ENCODE data around the gene CACNG8.

The CACNG8 gene

DNA sequence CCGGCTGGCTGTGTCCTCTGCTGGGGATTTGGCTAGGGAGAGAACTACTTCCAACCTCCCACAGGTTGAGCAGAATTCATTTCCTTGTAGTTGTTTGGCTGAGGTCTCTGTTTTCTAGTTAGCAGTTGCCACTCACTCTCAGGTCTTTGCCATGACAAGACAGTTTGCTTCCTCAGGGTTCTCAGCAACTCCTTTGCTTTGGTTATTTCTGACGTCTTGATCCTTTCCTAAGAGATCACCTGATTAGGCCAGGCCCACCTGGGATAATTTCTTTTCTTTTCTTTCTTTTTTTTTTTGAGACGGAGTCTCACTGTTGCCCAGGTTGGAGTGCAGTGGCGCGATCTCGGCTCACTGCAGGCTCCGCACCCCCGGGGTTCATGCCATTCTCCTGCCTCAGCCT is 9.4 kb upstream of the CACNG8 start:
- TF ChIP-seq, protein P1, sequence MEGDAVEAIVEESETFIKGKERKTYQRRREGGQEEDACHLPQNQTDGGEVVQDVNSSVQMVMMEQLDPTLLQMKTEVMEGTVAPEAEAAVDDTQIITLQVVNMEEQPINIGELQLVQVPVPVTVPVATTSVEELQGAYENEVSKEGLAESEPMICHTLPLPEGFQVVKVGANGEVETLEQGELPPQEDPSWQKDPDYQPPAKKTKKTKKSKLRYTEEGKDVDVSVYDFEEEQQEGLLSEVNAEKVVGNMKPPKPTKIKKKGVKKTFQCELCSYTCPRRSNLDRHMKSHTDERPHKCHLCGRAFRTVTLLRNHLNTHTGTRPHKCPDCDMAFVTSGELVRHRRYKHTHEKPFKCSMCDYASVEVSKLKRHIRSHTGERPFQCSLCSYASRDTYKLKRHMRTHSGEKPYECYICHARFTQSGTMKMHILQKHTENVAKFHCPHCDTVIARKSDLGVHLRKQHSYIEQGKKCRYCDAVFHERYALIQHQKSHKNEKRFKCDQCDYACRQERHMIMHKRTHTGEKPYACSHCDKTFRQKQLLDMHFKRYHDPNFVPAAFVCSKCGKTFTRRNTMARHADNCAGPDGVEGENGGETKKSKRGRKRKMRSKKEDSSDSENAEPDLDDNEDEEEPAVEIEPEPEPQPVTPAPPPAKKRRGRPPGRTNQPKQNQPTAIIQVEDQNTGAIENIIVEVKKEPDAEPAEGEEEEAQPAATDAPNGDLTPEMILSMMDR (conservative IDR thresholded peaks at IDR 0.05; ENCODE audit: low read length): no peak
- DNase-seq (ENCODE audit: low read depth): no peak
- no peak overlapping the region for H3K4me3 ChIP-seq (ENCODE audit: low read length)

DNA sequence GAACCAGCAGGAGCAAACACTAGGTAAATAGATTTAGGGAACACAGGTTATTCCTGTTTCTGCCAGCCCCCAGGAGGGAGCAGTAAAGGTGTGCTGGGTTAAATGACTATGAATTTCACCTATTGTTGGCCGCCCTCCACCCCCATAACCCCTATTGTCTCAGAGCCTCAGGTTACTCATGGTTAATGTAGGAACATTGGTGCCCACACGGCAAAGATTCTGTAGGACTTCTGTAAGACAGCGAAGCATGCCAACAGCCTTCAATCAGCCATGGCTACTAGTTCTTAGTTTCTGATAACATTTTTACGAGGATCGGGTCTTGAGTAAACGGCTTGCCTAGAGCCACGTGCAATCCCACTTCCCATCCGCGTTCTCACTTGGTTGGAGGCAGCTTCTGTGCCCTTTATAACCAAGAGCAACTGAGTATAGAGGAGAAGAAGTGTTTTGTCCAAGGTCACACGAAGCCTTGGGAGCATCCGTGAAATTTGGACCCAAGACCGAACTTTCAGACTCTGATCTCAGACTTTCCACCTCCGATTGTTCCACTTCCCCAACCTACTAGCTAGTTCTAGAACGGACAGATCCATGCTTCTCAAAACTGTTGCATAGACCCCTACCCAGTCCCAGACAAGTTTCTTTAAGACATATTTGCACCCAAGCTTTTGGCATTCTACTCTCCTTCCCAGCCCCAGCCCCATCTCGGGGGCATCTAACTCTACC is 5.1 kb upstream of the CACNG8 start:
- no peak for DNase-seq (ENCODE audit: low read depth)
- TF ChIP-seq, protein P1 (conservative IDR thresholded peaks at IDR 0.05; ENCODE audit: low read length): no peak
- H3K4me3 ChIP-seq (ENCODE audit: low read length): no peak overlapping the region

DNA sequence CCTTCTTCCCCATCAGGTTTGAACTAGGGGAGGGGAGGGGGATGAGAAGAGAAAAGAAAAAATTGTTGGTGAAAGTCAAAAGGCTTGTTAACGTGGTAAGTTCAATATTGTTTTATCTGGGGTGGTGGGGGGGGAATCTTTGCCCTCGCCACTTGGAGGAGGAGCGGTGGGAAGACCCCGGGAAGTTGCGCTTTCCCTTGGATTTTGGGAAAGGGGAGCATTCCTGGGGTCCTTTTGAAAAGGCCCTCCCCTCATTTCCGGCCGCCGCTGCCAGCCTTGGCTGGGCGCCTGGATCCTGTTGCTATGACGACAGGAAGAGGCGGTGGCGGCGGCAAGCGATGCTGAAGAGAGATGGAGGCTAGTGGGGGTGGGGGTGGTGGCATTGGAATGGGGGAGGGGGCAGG is 4.6 kb upstream of the CACNG8 start:
- TF ChIP-seq, protein P1 (conservative IDR thresholded peaks at IDR 0.05; ENCODE audit: low read length): no peak
- no peak for DNase-seq (ENCODE audit: low read depth)
- H3K4me3 ChIP-seq (ENCODE audit: low read length): no peak overlapping the region

DNA sequence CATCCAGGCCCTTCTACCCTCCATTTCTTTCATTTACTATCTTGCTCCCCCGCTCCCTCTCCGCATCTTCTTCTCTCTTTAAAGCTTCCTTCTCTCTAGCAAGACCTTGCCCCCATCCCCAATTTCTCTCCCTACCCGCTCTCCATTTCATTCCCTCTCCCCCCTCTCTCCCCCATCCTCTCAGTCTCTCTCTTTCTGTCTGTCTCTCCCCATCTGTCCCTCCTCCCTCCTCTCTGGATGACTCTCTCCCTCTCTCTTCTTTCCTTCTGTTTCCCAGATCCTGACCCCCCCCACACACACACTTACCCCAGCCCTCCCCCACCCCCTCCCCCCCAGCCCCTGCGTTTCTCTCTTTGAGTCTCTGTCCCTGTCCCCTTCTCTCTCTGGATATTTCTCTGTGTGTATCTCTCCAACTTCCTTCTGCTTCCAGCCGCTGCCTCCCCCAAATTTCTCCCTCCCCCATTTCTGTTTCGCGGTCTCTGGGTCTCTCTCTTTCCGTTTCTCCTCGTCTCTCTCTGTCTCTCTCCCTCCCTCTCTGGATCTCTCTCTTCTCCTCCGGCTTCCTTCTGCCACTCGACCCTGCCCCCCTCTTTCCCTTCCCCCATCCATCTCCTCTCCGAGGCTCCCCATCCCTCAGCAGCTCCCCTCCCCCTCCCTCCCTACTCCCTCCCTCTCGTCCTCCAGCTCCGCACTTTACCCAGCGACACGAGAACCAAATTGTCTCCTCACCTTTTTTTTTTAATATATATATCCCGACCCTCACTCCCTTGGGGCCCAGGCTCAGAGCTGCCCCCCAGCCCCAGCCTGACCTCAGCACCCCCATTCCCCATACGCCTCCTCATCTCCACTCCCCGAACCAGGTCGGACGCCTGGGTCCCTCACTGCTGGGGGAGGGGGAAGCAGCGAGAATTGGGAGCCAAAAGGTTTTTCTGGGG is 3.6 kb upstream of the CACNG8 start:
- TF ChIP-seq, protein P1 (conservative IDR thresholded peaks at IDR 0.05; ENCODE audit: low read length): no peak
- H3K4me3 ChIP-seq (ENCODE audit: low read length): no peak overlapping the region
- DNase-seq (ENCODE audit: low read depth): no peak

DNA sequence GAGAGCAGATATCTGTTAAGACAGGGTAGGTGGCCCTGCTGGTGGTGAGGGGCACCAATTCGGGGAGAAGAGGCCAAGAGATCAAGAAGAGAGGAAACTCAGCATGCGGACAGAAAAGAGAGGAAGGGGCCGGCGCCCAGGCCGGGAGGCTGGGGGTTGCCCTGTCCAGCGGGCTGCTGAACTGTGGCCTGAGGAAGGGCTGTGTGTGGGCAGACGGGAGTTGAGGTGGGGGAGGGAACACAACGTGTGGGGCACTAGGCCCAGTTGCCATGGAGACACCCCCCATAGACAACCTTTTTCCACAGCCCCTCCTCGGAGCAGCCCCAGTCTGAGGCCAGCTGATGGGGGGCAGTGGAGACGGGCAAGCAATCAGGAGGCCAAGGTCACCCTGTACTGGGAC is 2.5 kb upstream of the CACNG8 start:
- TF ChIP-seq, protein P1 (conservative IDR thresholded peaks at IDR 0.05; ENCODE audit: low read length): no peak
- DNase-seq (ENCODE audit: low read depth): no peak
- H3K4me3 ChIP-seq (ENCODE audit: low read length): no peak overlapping the region

DNA sequence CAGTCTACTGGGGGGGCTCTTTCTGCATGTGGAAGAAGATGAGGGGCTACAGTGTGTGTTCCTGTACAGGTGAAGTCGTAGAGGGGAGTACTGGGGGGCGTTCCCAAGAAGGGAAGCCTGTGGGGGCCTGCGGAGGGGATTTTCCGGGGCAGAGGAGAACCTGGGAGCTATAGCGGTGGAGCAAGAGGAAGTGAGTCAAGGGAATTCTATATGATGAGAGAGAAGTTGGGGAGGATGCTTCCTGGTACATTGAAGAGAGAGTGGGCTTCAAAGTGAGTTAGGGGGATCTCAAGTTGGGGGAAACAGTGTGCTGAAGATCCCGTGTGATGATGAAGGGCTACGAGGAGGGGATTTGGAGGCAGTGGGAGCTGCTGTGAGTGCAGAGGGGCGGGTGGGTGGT is 1.9 kb upstream of the CACNG8 start:
- TF ChIP-seq, protein P1 (conservative IDR thresholded peaks at IDR 0.05; ENCODE audit: low read length): no peak
- no peak for DNase-seq (ENCODE audit: low read depth)
- H3K4me3 ChIP-seq (ENCODE audit: low read length): no peak overlapping the region; the same call in 1 of the 2 replicates

Data from AG10803 (cell line).